B cell (primary cell): ENCODE results near the gene TGM3. TPM values are rescaled to one million over a fixed set of nuclear protein-coding genes. Genes with fewer than 3 reads are reported as not detected.

ENCODE experiments used
- ATAC-seq: fragments of 200-7000 bp; cut with Tn5 transposase; one replicate; pipeline ENCODE4 v1.10.0; 2021; ENCODE audit warnings: low read depth, mild to moderate bottlenecking, moderate number of reproducible peaks, moderate library complexity
- CTCF ChIA-PET: fragments of 350-600 bp; sonication (Branson Sonifier 250); formaldehyde crosslinking; loops from one replicate; lab custom pipeline; 2021; ENCODE audit warnings: antibody characterized with exemption, inconsistent platforms; lab: Charles Lee
- POLR2A ChIA-PET: fragments of 350-600 bp; sonication (Branson Sonifier 250); formaldehyde crosslinking; loops from one replicate; lab custom pipeline; 2021; ENCODE audit warnings: antibody characterized with exemption; lab: Charles Lee
- DNase-seq: peaks from one replicate; pipeline ENCODE4 v3.0.0; 2013
- H2AFZ ChIP-seq: 2 replicates; pipeline ENCODE4 v1.6.1; 2012; ENCODE audit warnings: mild to moderate bottlenecking, low read depth, low read length; ENCODE audit not compliant: insufficient read depth, poor library complexity, severe bottlenecking
- H3K27ac ChIP-seq, 2 donors: 1 replicate in 1 of 2; 2 replicates in 1 of 2; pipeline ENCODE4 v1.5.1; 2012 to 2013; ENCODE audit warnings: low read length in 2 of 2, mild to moderate bottlenecking in 2 of 2, moderate library complexity in 1 of 2
- H3K27me3 ChIP-seq, 4 experiments: fragments of 200-600 bp in 1 of 4; sonication (generic) in 1 of 4; replicated peaks in 1 of 4; 1 replicate in 2 of 4; 2 replicates in 2 of 4; pipeline versions ENCODE4 v1.6.1 to v1.7.0; 2013 to 2016; ENCODE audit warnings: low read length in 3 of 4, mild to moderate bottlenecking in 2 of 4, mixed read lengths in 1 of 4, moderate library complexity in 1 of 4; ENCODE audit not compliant: insufficient read depth in 4 of 4, control insufficient read depth in 3 of 4; ENCODE audit errors: control extremely low read depth in 1 of 4
- H3K36me3 ChIP-seq, 2 experiments: replicated peaks in 1 of 2; 1 replicate in 1 of 2; 2 replicates in 1 of 2; pipeline versions ENCODE4 v1.6.1 to v1.7.1; 2013; ENCODE audit warnings: low read length in 1 of 2; ENCODE audit not compliant: insufficient read depth in 2 of 2, control insufficient read depth in 1 of 2; ENCODE audit errors: control extremely low read depth in 1 of 2, extremely low read depth in 1 of 2
- H3K4me1 ChIP-seq, 2 donors: fragments of 200-600 bp in 1 of 2; sonication (generic) in 1 of 2; 1 replicate in 1 of 2; 2 replicates in 1 of 2; pipeline versions ENCODE4 v1.5.1 to v1.6.1; 2013 to 2017; ENCODE audit warnings: low read length in 2 of 2; ENCODE audit not compliant: control insufficient read depth in 2 of 2, insufficient read depth in 2 of 2
- H3K4me2 ChIP-seq: replicated peaks from 2 replicates; pipeline ENCODE3; 2012; ENCODE audit warnings: mild to moderate bottlenecking, low read depth, low read length; ENCODE audit not compliant: poor library complexity, severe bottlenecking
- H3K4me3 ChIP-seq, 5 experiments: fragments of 200-600 bp in 1 of 5; sonication (generic) in 1 of 5; 1 replicate in 3 of 5; 2 replicates in 2 of 5; pipeline versions ENCODE4 v1.5.1 to v1.7.0; 2011 to 2016; ENCODE audit warnings: low read length in 4 of 5, mild to moderate bottlenecking in 4 of 5, low read depth in 2 of 5, control low read depth in 1 of 5, moderate library complexity in 1 of 5; ENCODE audit not compliant: insufficient read depth in 1 of 5; ENCODE audit errors: control extremely low read depth in 1 of 5, extremely low read depth in 1 of 5
- H3K79me2 ChIP-seq: fragments of 200-600 bp; sonication (generic); one replicate; pipeline ENCODE4 v1.6.0; 2016; ENCODE audit warnings: low read length; ENCODE audit not compliant: control insufficient read depth, insufficient read depth
- H3K9ac ChIP-seq: fragments of 200-600 bp; sonication (generic); 2 replicates; pipeline ENCODE4 v1.6.1; 2017; ENCODE audit warnings: mild to moderate bottlenecking, low read length, moderate library complexity
- H3K9me3 ChIP-seq, 3 donors: one replicate each; pipeline versions ENCODE4 v1.6.1 to v1.7.1; 2013; ENCODE audit warnings: low read length in 2 of 3; ENCODE audit not compliant: control insufficient read depth in 2 of 3, insufficient read depth in 1 of 3; ENCODE audit errors: control extremely low read depth in 1 of 3
- H4K20me1 ChIP-seq: 2 replicates; pipeline ENCODE4 v1.6.0; 2012; ENCODE audit warnings: mild to moderate bottlenecking, low read length; ENCODE audit not compliant: insufficient read depth, control insufficient read depth, poor library complexity, severe bottlenecking
- H3K27ac Mint-ChIP-seq: one replicate; pipeline ENCODE4 v1.8.0; 2021; ENCODE audit warnings: mixed read lengths
- H3K27me3 Mint-ChIP-seq: one replicate; pipeline ENCODE4 v1.8.0; 2021; ENCODE audit warnings: mixed read lengths
- H3K4me1 Mint-ChIP-seq: one replicate; pipeline ENCODE4 v1.8.0; 2021; ENCODE audit warnings: mixed read lengths
- H3K4me3 Mint-ChIP-seq: one replicate; pipeline ENCODE4 v1.8.0; 2021; ENCODE audit warnings: mixed read lengths
- H3K9me3 Mint-ChIP-seq: one replicate; pipeline ENCODE4 v1.8.0; 2022; ENCODE audit warnings: mixed read lengths; ENCODE audit not compliant: insufficient read depth
- EZH2 ChIP-seq: IDR thresholded peaks from 2 replicates; pipeline ENCODE4 v1.6.1; 2012; ENCODE audit warnings: borderline replicate concordance, low read depth, mild to moderate bottlenecking, moderate library complexity, low read length; ENCODE audit not compliant: insufficient read depth, poor library complexity, severe bottlenecking
- WGBS: methylation state at CpG from one replicate; pipeline ENCODE4 v1.1.5; 2013; ENCODE audit warnings: missing lambda C conversion rate; ENCODE audit not compliant: insufficient coverage; 5-methylcytosine and 5-hydroxymethylcytosine counted together
- intact Hi-C: fragments of 100-400 bp; cut with micrococcal nuclease; formaldehyde crosslinking; loops from one replicate; pipeline ENCODE4 v1.10.0; 2022
- polyA minus RNA-seq: library from RNA; depleted of rRNA, polyadenylated mRNA; stranded (reverse); fragments of >200 nt; gene quantifications from 2 replicates; pipeline ENCODE4 v1.2.3, GENCODE V29; 2012
- polyA plus RNA-seq: library from polyadenylated mRNA; depleted of rRNA; stranded (reverse); fragments of >200 nt; gene quantifications from 2 replicates; pipeline ENCODE4 v1.2.3, GENCODE V29; 2012
- total RNA-seq, 2 donors: library from RNA; stranded (reverse); fragments of 120-200 nt in 1 of 2; gene quantifications; 1 replicate in 1 of 2; 2 replicates in 1 of 2; pipeline versions ENCODE4 v1.2.3 to v1.2.4, GENCODE V29; 2013 to 2022
- TF ChIP-seq, protein P1 (sequence below): fragments of 200-600 bp; IDR thresholded peaks from one replicate; pipeline ENCODE4 v1.8.0; 2022; ENCODE audit warnings: antibody characterized with exemption, mild to moderate bottlenecking

The TGM3 gene, protein sequence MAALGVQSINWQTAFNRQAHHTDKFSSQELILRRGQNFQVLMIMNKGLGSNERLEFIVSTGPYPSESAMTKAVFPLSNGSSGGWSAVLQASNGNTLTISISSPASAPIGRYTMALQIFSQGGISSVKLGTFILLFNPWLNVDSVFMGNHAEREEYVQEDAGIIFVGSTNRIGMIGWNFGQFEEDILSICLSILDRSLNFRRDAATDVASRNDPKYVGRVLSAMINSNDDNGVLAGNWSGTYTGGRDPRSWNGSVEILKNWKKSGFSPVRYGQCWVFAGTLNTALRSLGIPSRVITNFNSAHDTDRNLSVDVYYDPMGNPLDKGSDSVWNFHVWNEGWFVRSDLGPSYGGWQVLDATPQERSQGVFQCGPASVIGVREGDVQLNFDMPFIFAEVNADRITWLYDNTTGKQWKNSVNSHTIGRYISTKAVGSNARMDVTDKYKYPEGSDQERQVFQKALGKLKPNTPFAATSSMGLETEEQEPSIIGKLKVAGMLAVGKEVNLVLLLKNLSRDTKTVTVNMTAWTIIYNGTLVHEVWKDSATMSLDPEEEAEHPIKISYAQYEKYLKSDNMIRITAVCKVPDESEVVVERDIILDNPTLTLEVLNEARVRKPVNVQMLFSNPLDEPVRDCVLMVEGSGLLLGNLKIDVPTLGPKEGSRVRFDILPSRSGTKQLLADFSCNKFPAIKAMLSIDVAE
- total RNA-seq (not detected in 2 replicates), polyA plus RNA-seq (not detected in 2 replicates), polyA minus RNA-seq (not detected in 2 replicates)
- total RNA-seq (2013): not detected

DNA sequence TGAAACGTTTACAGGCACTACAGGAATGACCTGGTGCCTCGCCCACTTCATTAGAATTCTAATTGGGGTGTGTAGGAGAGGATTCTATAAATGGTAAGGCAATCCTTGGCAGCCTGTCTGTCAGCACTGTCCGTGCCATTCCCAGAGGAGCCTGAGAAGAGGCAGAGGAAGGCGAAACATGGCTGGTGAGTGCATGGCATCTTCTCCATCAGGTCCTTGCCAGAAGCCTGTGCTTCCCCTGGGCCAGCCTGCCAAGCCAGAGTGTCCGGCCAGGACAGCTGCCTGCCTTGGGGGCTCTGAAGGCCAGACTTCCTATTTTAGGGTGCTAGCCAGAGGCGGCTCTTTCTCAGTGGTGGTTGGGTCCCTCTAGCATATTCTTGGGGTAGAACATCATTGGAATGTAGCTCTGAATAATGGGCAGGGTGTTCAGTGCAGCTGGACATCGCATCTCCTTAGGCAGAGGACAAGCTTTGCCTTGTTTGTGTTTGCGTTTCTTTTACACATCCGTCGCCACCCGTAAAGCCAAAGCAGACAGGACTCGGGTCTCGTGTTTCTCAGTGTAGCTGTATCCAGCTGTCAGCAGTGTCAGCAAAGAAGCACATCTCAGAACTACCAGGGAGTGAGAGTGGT is at the start of gene TGM3:
Gene TGM3, plus strand, starts transcription at position 116 of the 630 bp plus-strand sequence. Its CDS starts 63 bp downstream, at position 179.
- Histone ChIP-seq H3K79me2 (no peaks in the 10 kb centered on the region), H3K27me3 (no peaks in the 10 kb centered on the region), H3K27ac (no peak within 1 kb of the TSS), H3K9me3 (no peaks in the 10 kb centered on the region), H3K36me3 (no peaks in the 10 kb centered on the region), H2AFZ (no peak within 1 kb of the TSS), H3K4me3 (no peak within 1 kb of the TSS), H4K20me1 (no peaks in the 10 kb centered on the region), H3K4me2 (no peak within 1 kb of the TSS), H3K4me1 (peaks cover 9% of the 10 kb centered on the region in 2 donors), H3K9ac (no peak within 1 kb of the TSS)
- ChIA-PET CTCF (no interaction called here), POLR2A (no interaction called here)
- H3K4me1 Mint-ChIP-seq: peaks cover 12% of the 10 kb centered on the region
- TF ChIP-seq, protein P1, sequence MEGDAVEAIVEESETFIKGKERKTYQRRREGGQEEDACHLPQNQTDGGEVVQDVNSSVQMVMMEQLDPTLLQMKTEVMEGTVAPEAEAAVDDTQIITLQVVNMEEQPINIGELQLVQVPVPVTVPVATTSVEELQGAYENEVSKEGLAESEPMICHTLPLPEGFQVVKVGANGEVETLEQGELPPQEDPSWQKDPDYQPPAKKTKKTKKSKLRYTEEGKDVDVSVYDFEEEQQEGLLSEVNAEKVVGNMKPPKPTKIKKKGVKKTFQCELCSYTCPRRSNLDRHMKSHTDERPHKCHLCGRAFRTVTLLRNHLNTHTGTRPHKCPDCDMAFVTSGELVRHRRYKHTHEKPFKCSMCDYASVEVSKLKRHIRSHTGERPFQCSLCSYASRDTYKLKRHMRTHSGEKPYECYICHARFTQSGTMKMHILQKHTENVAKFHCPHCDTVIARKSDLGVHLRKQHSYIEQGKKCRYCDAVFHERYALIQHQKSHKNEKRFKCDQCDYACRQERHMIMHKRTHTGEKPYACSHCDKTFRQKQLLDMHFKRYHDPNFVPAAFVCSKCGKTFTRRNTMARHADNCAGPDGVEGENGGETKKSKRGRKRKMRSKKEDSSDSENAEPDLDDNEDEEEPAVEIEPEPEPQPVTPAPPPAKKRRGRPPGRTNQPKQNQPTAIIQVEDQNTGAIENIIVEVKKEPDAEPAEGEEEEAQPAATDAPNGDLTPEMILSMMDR: no peak
- no peak for TF ChIP-seq EZH2
- H3K27ac Mint-ChIP-seq: no peak within 1 kb of the TSS
- WGBS: 94% methylated on average over 6 of the region's 13 CpGs
- DNase-seq (no peak), ATAC-seq (no peak)
- intact Hi-C loops: no loop called here
- no peaks in the 10 kb centered on the region for H3K9me3 Mint-ChIP-seq
- no peak within 1 kb of the TSS for H3K4me3 Mint-ChIP-seq
- no peaks in the 10 kb centered on the region for H3K27me3 Mint-ChIP-seq
